GM21723 (cell line): ENCODE measurements around the gene NTM.

Experiments
- ATAC-seq: cut with Tn5 transposase; IDR thresholded peaks from one replicate; pipeline ENCODE4 v1.9.1; 2021; ENCODE audit warnings: mild to moderate bottlenecking, moderate library complexity; ENCODE audit not compliant: unreplicated experiment

NTM gene

DNA sequence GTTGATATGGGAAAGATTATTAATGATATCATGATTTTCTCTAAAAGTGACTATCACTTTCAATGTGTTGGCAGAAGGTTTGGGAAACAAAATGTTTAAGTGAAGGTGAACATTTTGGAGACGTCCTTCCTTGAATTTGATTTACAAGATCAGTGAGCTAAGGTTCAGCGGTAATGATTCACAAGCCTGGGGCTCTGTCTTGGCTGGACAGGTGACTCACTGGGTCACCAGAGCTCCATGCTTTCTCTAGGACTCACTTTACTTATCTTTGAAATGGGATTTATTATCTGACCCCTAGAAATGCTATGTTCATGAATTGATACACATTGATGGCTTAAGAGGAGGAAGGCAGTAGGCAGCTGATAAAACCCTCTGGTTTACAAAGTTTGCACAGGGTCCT is 437.5 kb downstream of the NTM start:
- ATAC-seq: no peak

DNA sequence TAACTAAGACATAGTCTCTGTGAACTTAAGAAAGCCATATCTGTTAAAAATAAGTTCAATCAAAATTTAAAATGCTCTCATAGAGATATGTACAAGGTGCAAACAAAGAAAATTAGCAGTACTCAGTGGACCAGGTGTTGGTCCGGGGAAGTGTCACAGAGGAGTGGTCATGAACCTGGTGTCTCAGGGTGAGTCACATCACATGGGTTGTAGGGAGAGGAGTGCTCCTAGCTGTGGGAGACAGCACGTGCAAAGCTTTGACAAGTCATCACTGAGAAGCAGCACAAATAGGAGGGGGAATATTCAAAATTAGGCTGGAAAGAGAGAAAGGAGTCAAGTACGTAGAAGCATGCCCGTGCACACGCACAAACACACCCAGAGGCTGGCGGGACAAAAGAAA is 438.1 kb downstream of the NTM start:
- ATAC-seq: no peak

GRCh38 chr11:131809203-131809918 is 438.9 kb downstream of the NTM start:
- ATAC-seq: no peak

DNA sequence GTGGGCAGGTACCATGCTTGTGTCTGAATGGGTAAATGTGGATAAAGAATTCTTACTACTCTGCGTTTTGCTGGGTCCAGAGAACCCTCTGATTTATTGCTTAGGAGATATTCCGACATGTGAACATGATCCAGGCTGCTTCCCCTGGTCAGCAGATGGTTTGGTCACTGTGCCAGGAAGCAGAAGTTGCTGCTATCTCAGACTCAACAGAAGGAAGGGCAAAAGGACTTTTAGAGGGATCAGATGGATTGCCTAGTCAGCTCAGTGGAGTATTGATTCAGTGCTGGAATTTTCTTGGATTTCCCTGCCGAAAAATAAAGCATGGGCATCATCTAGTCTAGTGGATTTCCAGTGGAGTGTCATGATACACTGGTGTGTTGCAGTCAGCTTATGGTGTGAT is 440.1 kb downstream of the NTM start:
- ATAC-seq: no peak

DNA sequence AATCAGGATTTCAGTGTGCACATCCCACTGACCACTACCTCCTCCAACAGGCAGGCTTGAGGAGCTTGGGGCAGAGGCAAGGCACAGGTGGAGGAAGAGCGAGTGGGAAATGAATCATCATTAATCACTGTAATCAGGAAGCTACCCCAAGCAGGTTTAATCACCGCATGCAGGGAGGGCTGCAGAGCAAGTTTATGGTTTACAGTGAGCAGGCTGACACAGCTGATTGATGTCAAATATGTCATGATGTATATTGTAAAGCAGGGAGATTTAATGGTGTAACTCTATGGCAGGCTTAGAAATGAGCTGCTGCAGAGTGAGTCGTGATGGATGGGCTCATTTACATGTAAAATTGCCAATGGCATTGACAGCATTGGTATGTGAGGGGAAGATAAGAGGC is 441.0 kb downstream of the NTM start:
- ATAC-seq: no peak

DNA sequence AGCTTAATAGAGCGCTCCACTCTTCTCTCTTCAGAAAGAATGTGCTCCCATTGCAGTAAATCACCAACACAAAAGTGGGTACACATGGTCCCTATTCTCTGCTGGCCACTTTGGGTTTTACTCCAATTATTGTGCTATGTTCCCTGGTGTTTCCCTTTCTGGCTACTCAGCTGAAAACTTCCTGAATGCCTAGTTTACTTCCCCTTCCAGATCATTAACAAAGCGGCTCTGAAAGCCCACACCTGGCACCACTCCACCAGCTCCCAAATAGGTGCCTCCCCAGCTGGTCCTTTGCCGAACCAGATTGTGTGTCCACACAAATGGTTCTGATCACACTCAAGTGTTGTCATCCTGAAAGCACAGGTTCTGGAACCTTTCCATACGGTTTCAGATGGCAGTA is 443.7 kb downstream of the NTM start:
- no peak for ATAC-seq

GRCh38 chr11:131815590-131815989 is 445.2 kb downstream of the NTM start:
- no peak for ATAC-seq

DNA sequence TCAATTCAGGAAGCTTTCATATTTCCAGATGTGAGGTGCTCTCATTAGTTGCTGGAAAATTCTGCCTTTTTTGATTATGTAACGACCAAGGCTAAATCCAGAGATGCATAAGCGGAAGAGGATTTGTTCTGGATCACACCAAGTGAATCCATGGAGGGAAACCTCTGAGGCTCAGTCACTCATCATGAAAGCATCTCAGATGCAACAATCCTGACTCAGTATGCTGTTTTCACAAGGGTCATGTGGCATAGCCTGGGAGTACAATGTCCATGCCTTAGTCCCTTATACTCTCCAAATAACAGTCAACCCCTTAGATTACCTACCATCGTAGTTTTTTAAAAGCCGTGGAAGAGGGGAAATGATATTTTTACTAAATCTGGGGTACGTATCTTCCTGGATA is 445.6 kb downstream of the NTM start:
- ATAC-seq: no peak

GRCh38 chr11:131817687-131818188 is 447.3 kb downstream of the NTM start:
- no peak for ATAC-seq

GRCh38 chr11:131819865-131820264 is 449.4 kb downstream of the NTM start:
- no peak for ATAC-seq

DNA sequence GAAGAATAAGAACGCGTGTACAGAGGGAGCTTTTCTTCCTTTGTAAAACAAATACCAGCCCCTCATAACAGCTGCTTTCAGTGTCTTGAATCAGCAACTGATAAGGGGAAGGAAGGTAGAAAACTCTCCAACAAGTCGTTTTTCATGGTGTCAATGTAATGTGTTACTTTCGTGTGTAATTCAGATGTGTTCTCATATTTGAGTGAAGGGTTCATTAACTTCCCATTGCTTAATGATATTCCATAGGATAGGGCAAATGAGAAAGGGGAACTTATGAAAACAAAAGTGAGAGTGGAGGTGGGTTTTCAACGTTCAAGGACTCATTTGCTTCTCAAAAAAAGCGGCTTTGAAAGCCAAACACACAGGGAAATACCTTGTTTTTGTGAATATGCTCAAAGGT is 452.1 kb downstream of the NTM start:
- ATAC-seq: no peak

DNA sequence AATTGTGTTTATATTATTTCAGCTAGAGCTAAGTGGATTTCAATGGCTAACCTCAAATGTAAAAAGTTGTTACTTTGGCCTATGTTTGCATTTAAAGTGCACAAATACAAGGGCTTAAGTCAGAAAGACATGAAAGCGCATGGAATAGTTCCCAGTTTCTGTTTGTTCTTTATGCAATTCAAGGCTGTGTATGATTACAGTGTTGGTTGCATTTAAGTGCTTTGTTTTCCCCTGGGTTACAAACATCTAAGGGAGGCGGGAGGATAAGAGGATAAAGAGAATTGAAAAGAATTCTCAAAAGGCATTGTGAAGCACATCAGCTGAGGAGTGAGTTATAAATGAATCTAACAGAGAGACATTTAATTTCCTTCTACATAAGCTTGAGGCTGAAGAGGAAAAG is 453.4 kb downstream of the NTM start:
- ATAC-seq: no peak

GRCh38 chr11:131824771-131825170 is 454.4 kb downstream of the NTM start:
- ATAC-seq: no peak

DNA sequence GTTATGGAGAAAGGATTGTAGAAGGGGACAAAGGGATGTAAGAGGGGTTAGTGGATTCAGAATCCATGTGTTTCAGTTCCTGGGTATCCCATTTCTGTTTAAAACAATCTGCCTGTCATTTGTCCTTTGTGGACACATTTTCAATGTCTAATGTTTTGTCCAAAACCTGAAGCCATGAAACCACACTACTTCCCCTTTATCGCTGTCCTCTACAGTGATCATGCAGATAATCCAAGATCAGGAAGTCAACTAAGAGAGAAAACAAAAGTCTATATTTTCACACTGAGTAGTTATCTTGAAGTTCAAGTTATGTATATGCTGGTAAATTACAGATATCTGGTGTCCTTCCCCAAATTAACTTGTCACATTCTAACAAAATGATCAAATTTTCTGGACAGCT is 457.0 kb downstream of the NTM start:
- no peak for ATAC-seq

DNA sequence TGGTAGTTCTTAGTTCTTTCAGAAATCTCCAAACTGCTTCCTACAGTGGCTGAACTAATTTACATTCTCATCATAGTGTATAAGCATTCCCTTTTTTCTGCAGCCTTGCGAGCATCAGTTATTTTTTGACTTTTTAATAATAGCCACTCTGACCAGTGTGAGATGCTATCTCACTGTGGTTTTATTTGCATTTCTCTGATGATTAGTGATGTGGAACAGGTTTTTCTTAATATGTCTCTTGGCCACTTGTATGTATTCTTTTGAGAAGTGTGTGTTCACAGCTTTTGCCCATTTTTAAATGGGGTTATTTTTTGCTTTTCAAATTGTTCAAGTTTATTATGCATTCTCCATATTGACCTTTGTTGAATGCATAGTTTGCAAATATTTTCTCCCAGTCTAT is 459.3 kb downstream of the NTM start:
- ATAC-seq: no peak

DNA sequence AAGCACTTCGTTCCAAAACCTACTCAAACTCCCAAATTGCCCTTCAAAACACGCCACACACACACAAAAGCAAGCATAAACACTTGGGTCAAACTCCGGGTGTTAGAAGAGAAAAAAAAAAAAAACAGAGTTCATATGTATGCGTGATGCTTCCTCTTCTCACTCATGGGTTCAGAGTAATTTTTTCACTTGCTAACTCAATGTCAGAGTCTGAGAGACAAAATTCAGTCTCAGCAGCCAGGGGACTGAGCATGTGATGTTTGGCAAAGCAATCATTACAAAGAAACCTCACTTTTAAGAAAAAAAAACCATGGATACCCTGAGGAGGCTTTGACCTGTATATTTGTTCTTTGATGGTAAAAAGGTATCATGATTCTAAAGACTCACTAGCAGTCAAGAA is 461.7 kb downstream of the NTM start:
- ATAC-seq: no peak

- no peak for ATAC-seq
Measured at GRCh38 chr11:131833366-131833765, 463.0 kb downstream of the NTM start.

DNA sequence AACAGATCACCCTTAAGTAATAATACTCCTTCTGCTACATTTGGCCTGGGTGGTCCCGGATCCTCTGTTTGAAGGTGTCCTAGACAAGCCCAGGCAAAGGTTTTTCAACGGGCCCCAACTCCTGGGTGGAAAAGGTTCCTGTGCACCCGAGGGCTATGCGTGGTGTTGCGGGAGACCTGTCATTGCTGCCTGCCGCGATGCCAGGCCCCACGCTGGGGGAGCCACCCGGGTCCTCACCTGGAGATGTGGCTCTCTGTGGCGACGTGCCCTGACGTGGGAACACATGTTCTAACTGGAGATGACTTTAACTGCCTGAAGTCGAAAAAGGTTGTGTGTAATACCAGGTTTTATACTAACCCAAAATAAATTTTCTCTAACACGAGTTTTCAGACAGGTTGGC is 467.1 kb downstream of the NTM start:
- no peak for ATAC-seq

DNA sequence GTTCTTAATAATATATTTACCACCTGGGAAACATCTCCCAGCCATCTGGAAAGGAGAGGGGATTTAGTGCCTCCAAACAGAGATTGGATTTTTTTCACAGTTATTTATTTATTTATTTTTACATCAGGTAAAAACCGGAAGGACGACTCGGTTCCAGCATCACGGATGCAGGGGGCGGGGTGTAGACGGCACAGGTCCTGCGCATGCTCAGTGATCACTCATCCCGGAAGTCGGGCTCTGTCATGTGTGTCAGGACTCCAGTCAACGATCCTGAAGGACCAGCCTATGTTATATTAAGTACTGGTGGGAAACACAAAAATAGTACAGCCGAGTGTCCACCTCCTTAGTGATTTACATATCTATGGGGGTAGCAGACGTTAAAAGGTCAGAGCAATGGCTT is 467.6 kb downstream of the NTM start:
- ATAC-seq: no peak

- ATAC-seq: no peak
Measured at GRCh38 chr11:131839326-131839725, 468.9 kb downstream of the NTM start.

DNA sequence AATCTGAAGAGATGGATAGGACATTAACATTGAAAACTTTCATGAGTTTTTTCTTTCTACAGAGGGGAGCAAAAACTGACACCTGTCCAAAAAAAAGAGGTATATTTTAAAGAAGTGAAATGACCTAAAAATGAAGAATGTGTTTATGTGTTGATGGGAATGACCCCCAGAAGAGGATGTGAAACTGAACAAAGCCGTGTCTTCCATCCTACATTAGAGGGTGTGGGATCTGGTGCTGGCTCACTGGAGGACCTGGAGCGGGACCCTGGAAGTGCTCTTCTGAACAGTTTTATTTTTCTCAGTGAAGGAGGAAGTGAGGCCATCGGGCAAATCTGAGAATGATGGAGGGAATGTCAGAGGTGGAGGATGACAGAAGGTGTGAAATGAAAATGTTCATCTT is 470.1 kb downstream of the NTM start:
- ATAC-seq: no peak

GRCh38 chr11:131841028-131841427 is 470.6 kb downstream of the NTM start:
- no peak for ATAC-seq

GRCh38 chr11:131841925-131842635 is 471.7 kb downstream of the NTM start:
- no peak for ATAC-seq
